Caco-2 (cell line): ENCODE measurements around the gene GNG3. TPM values are rescaled to one million over a fixed set of nuclear protein-coding genes. Genes with fewer than 3 reads are reported as not detected.
A peak's percentile ranks its signal among the peaks of the same experiment; 100 is the strongest.

Experiments
- BruUV-seq: library from RNA; stranded (reverse); fragments of 400-500 nt; replicated peaks from 2 replicates; lab custom pipeline; 2021; lab: Mats Ljungman, UMichigan
- CTCF ChIA-PET: fragments of 300-600 bp; sonication (Branson Sonifier 250); formaldehyde crosslinking; loops from one replicate; lab custom pipeline; 2022; ENCODE audit warnings: antibody characterized with exemption; lab: Charles Lee
- POLR2A ChIA-PET: fragments of 300-600 bp; sonication (Branson Sonifier 250); formaldehyde crosslinking; loops from one replicate; lab custom pipeline; 2022; ENCODE audit warnings: antibody characterized with exemption; lab: Charles Lee
- DNase-seq, 2 experiments: peaks; one replicate each; pipeline versions ENCODE4 v3.0.0 to v3.0.0-alpha.2; 2020 to 2022
- H3K27me3 ChIP-seq: replicated peaks from 2 replicates; pipeline ENCODE4 v1.6.0; 2011; ENCODE audit warnings: low read length; ENCODE audit not compliant: control insufficient read depth, insufficient read depth
- H3K36me3 ChIP-seq: 2 replicates; pipeline ENCODE4 v1.5.1; 2011; ENCODE audit warnings: low read length; ENCODE audit not compliant: control insufficient read depth, insufficient read depth
- H3K4me1 ChIP-seq: fragments of 250-450 bp; sonication (Bioruptor Pico); 2 replicates; pipeline ENCODE4 v1.5.1; 2020; ENCODE audit warnings: mild to moderate bottlenecking
- H3K4me3 ChIP-seq: 2 replicates; pipeline ENCODE4 v1.5.1; 2011; ENCODE audit warnings: low read depth, mild to moderate bottlenecking, control low read depth, low read length
- H3K9me3 ChIP-seq: fragments of 250-450 bp; sonication (Bioruptor Pico); 2 replicates; pipeline ENCODE4 v1.5.1; 2020; ENCODE audit warnings: mild to moderate bottlenecking, moderate library complexity
- H3K27ac Mint-ChIP-seq: one replicate; pipeline ENCODE4 v1.8.0; 2022; ENCODE audit warnings: mixed read lengths; ENCODE audit not compliant: unreplicated experiment
- H3K27me3 Mint-ChIP-seq: one replicate; pipeline ENCODE4 v1.8.0; 2022; ENCODE audit warnings: mixed read lengths; ENCODE audit not compliant: insufficient read depth, unreplicated experiment
- H3K36me3 Mint-ChIP-seq: one replicate; pipeline ENCODE4 v1.8.0; 2022; ENCODE audit warnings: mild to moderate bottlenecking, mixed read lengths; ENCODE audit not compliant: insufficient read depth, unreplicated experiment
- H3K4me1 Mint-ChIP-seq: one replicate; pipeline ENCODE4 v1.8.0; 2022; ENCODE audit warnings: low read depth, mixed read lengths; ENCODE audit not compliant: unreplicated experiment
- H3K4me3 Mint-ChIP-seq: one replicate; pipeline ENCODE4 v1.8.0; 2022; ENCODE audit warnings: mild to moderate bottlenecking, moderate library complexity, mixed read lengths; ENCODE audit not compliant: unreplicated experiment
- H3K9me3 Mint-ChIP-seq: one replicate; pipeline ENCODE4 v1.8.0; 2022; ENCODE audit warnings: mixed read lengths; ENCODE audit not compliant: unreplicated experiment
- CTCF ChIP-seq, 2 experiments: fragments of 200-600 bp in 1 of 2; IDR thresholded peaks; 1 replicate in 1 of 2; 2 replicates in 1 of 2; pipeline versions ENCODE4 v1.5.1 to v1.8.0; 2011 to 2022; ENCODE audit warnings: antibody characterized with exemption in 1 of 2, control low read depth in 1 of 2, inconsistent platforms in 1 of 2, low read depth in 1 of 2, low read length in 1 of 2, mild to moderate bottlenecking in 1 of 2, moderate library complexity in 1 of 2; ENCODE audit not compliant: insufficient read depth in 1 of 2, severe bottlenecking in 1 of 2, unreplicated experiment in 1 of 2
- intact Hi-C: fragments of 100-400 bp; cut with micrococcal nuclease; formaldehyde crosslinking; loops from one replicate; pipeline ENCODE4 v1.10.0; 2022; ENCODE audit not compliant: unreplicated experiment
- total RNA-seq: library from RNA; stranded (reverse); gene quantifications from 2 replicates; pipeline ENCODE4 v1.2.3, GENCODE V29; 2022

GNG3 gene
- total RNA-seq, 1 experiment from 2014 or later, result not detected

- intact Hi-C loops, result loop anchor here (2.0 to 10.0 kb wide), 2 partner anchors 14 to 128 kb away; no protein-coding TSS in a partner anchor
- POLR2A ChIA-PET, result interaction anchor here (0.5 to 4.8 kb wide), 25 partner anchors 9 to 1304 kb away, joined by 3 to 71 read pairs (median 8); partner anchors contain the start of genes BSCL2, C11orf98, CSKMT and EEF1G
- Histone ChIP-seq H3K9me3 (no peaks in the 10 kb centered on the region), H3K36me3 (0 out of 2 replicates have a peak, but pooled peaks cover 1% of the 10 kb centered on the region), H3K27me3 (no peaks in the 10 kb centered on the region), H3K4me1 (peaks cover 25% of the 10 kb centered on the region), H3K4me3 (peak overlapping the region; percentile 94)
- DNase-seq, result no peak
- Mint-ChIP-seq H3K4me1 (peaks cover 30% of the 10 kb centered on the region), H3K27ac (peak overlapping the region; percentile 98), H3K4me3 (peak overlapping the region; percentile 99), H3K9me3 (no peaks in the 10 kb centered on the region), H3K27me3 (no peaks in the 10 kb centered on the region), H3K36me3 (peaks cover 88% of the 10 kb centered on the region)
- CTCF ChIA-PET, result interaction anchor here (0.8 to 4.0 kb wide), 6 partner anchors 27 to 166 kb away, joined by 3 to 21 read pairs (median 4); partner anchors contain the start of genes EEF1G, POLR2G, TMEM179B and ZBTB3
- no peak for TF ChIP-seq CTCF (IDR thresholded peaks at IDR 0.05; ENCODE audit: insufficient read depth in 1 of 2, low read depth in 1 of 2, low read length in 1 of 2, severe bottlenecking in 1 of 2, unreplicated experiment in 1 of 2)
- BruUV-seq, result no TSS peak
These were observed 19.4 kb downstream of the GNG3 start for GRCh38 chr11:62726915-62727164.

GRCh38 chr11:62727165-62727871 is 19.8 kb downstream of the GNG3 start, which contains the start of gene HNRNPUL2:
Gene HNRNPUL2 (minus strand): TSS chr11:62727457. CDS start chr11:62727156, 301 bp downstream.
- Histone ChIP-seq H3K4me3 (peak within 1 kb of the TSS; percentile 94), H3K4me1 (peaks cover 20% of the 10 kb centered on the region), H3K27me3 (no peaks in the 10 kb centered on the region), H3K9me3 (no peaks in the 10 kb centered on the region), H3K36me3 (no peaks in the 10 kb centered on the region)
- Mint-ChIP-seq H3K4me3 (peak within 1 kb of the TSS; percentile 99), H3K27me3 (no peaks in the 10 kb centered on the region), H3K9me3 (no peaks in the 10 kb centered on the region), H3K27ac (peak within 1 kb of the TSS; percentile 98), H3K4me1 (peaks cover 25% of the 10 kb centered on the region), H3K36me3 (peaks cover 87% of the 10 kb centered on the region)
- BruUV-seq, result no TSS peak
- TF ChIP-seq CTCF (IDR thresholded peaks at IDR 0.05; ENCODE audit: insufficient read depth in 1 of 2, low read depth in 1 of 2, low read length in 1 of 2, severe bottlenecking in 1 of 2, unreplicated experiment in 1 of 2), result no peak
- DNase-seq, result peak; percentile 99
- ChIA-PET POLR2A (interaction anchor here (0.5 to 4.8 kb wide), 29 partner anchors 9 to 1303 kb away, joined by 3 to 71 read pairs (median 8); partner anchors contain the start of genes B3GAT3, BSCL2, C11orf98 and CSKMT), CTCF (interaction anchor here (0.7 to 4.0 kb wide), 8 partner anchors 21 to 167 kb away, joined by 3 to 21 read pairs (median 4); partner anchors contain the start of genes EEF1G, POLR2G, TMEM179B and ZBTB3)
- intact Hi-C loops, result loop anchor here (2.0 to 10.0 kb wide), 2 partner anchors 15 to 127 kb away; no protein-coding TSS in a partner anchor

- ChIA-PET CTCF (interaction anchor here (0.6 to 4.0 kb wide), 7 partner anchors 21 to 154 kb away, joined by 3 to 21 read pairs (median 4); partner anchors contain the start of genes EEF1G, POLR2G, TMEM179B and ZBTB3), POLR2A (interaction anchor here (0.6 to 4.8 kb wide), 27 partner anchors 8 to 1211 kb away, joined by 3 to 71 read pairs (median 8); partner anchors contain the start of genes B3GAT3, BSCL2, C11orf98 and CSKMT)
- H3K27me3 ChIP-seq, result no peaks in the 10 kb centered on the region
- peaks cover 24% of the 10 kb centered on the region for H3K4me1 Mint-ChIP-seq
- peak overlapping the region; percentile 94 for H3K4me3 ChIP-seq
- peak; percentile 94 to 97 for DNase-seq
- peaks cover 87% of the 10 kb centered on the region for H3K36me3 Mint-ChIP-seq
- H3K9me3 ChIP-seq, result no peaks in the 10 kb centered on the region
- H3K9me3 Mint-ChIP-seq, result no peaks in the 10 kb centered on the region
- BruUV-seq, result no TSS peak
- intact Hi-C loops, result loop anchor here (2.0 to 10.0 kb wide), 5 partner anchors 15 to 127 kb away; partner anchors contain the start of genes TAF6L and TMEM179B
- H3K27ac Mint-ChIP-seq, result peak overlapping the region; percentile 98
- no peaks in the 10 kb centered on the region for H3K27me3 Mint-ChIP-seq
- H3K4me1 ChIP-seq, result peaks cover 17% of the 10 kb centered on the region
- TF ChIP-seq CTCF (IDR thresholded peaks at IDR 0.05; ENCODE audit: insufficient read depth in 1 of 2, low read depth in 1 of 2, low read length in 1 of 2, severe bottlenecking in 1 of 2, unreplicated experiment in 1 of 2), result no peak
- no peaks in the 10 kb centered on the region for H3K36me3 ChIP-seq
- peak overlapping the region; percentile 99 for H3K4me3 Mint-ChIP-seq
These were observed 20.3 kb downstream of the GNG3 start for GRCh38 chr11:62727872-62728170.
